Upper lobe of left lung (tissue), 4 donors: ENCODE data around the gene ZBTB16.
A peak's percentile ranks its signal among the peaks of the same experiment; 100 is the strongest.

Source experiments
- CTCF ChIP-seq, 6 experiments: fragments of 450-650 bp in 4 of 6; fragments of 200-600 bp in 2 of 6; sonication (generic) in 2 of 6; IDR thresholded peaks; one replicate each; pipeline ENCODE4 v1.5.1; 2016 to 2019; ENCODE audit warnings: antibody characterized with exemption in 6 of 6
- EP300 ChIP-seq, 4 donors: sonication (generic); formaldehyde crosslinking; IDR thresholded peaks; one replicate each; pipeline ENCODE4 v1.5.1; 2017; ENCODE audit warnings: antibody characterized with exemption in 4 of 4, control low read depth in 2 of 4
- POLR2A ChIP-seq, 4 donors: fragments of 450-650 bp; IDR thresholded peaks; one replicate each; pipeline ENCODE4 v1.5.1; 2016 to 2017; ENCODE audit warnings: antibody characterized with exemption in 4 of 4, mild to moderate bottlenecking in 2 of 4
- POLR2AphosphoS5 ChIP-seq, 2 donors: sonication (generic); formaldehyde crosslinking; IDR thresholded peaks; one replicate each; pipeline ENCODE4 v1.5.1; 2017; ENCODE audit warnings: antibody characterized with exemption in 2 of 2

GRCh38 chr11:114062272-114062671 lies 2.8 kb downstream of the ZBTB16 start:
- no peak for TF ChIP-seq CTCF (IDR thresholded peaks at IDR 0.05)
- TF ChIP-seq EP300 (IDR thresholded peaks at IDR 0.05), result no peak
- TF ChIP-seq POLR2AphosphoS5 (IDR thresholded peaks at IDR 0.05), result no peak
- TF ChIP-seq POLR2A (IDR thresholded peaks at IDR 0.05), result peak in 1 of 4 donors; percentile 10
